Right lung (tissue), 5 donors: Measurements from ENCODE around the gene PHACTR1. TPM values are rescaled to one million over a fixed set of nuclear protein-coding genes. Genes with fewer than 3 reads are reported as not detected.

ENCODE experiments used
- DNase-seq, 2 donors: peaks; one replicate each; pipeline ENCODE4 v3.0.0-alpha.2; 2013
- polyA plus RNA-seq, 5 donors: library from polyadenylated mRNA; unstranded; fragments of 120-200 nt; gene quantifications; one replicate each; pipeline versions ENCODE4 v1.2.1 to v1.2.3, GENCODE V29; 2013; ENCODE audit warnings: inconsistent platforms in 1 of 5, low replicate concordance in 1 of 5; ENCODE audit not compliant: insufficient read length in 5 of 5, insufficient read depth in 1 of 5

Gene PHACTR1
- polyA plus RNA-seq, 5 donors: 11.1 to 16.5 (median 14.5) TPM

- no peak for DNase-seq
Measured at GRCh38 chr6:13066820-13067219, 350.3 kb downstream of the PHACTR1 start.

- no peak for DNase-seq
Measured at GRCh38 chr6:13068586-13069210, 352.1 kb downstream of the PHACTR1 start.

GRCh38 chr6:13071550-13072345 is 355.2 kb downstream of the PHACTR1 start:
- no peak for DNase-seq

- DNase-seq: peak; percentile 13 to 31
Measured at GRCh38 chr6:13072686-13073347, 356.2 kb downstream of the PHACTR1 start.

GRCh38 chr6:13074415-13075140 is 358.0 kb downstream of the PHACTR1 start:
- no peak for DNase-seq

GRCh38 chr6:13075141-13075845 is 358.7 kb downstream of the PHACTR1 start:
- no peak for DNase-seq

GRCh38 chr6:13076575-13076974 is 360.0 kb downstream of the PHACTR1 start:
- DNase-seq: no peak

GRCh38 chr6:13077117-13077516 is 360.6 kb downstream of the PHACTR1 start:
- no peak for DNase-seq

GRCh38 chr6:13079096-13079723 is 362.6 kb downstream of the PHACTR1 start:
- no peak for DNase-seq

GRCh38 chr6:13080462-13081188 is 364.1 kb downstream of the PHACTR1 start:
- DNase-seq: no peak

- DNase-seq: no peak
Measured at GRCh38 chr6:13081189-13081563, 364.6 kb downstream of the PHACTR1 start.

- DNase-seq: no peak
Measured at GRCh38 chr6:13089296-13089994, 372.9 kb downstream of the PHACTR1 start.

- DNase-seq: no peak
Measured at GRCh38 chr6:13091192-13091591, 374.6 kb downstream of the PHACTR1 start.

GRCh38 chr6:13094781-13095425 is 378.3 kb downstream of the PHACTR1 start:
- no peak for DNase-seq

GRCh38 chr6:13096084-13096483 is 379.5 kb downstream of the PHACTR1 start:
- DNase-seq: no peak

- no peak for DNase-seq
Measured at GRCh38 chr6:13097454-13097853, 380.9 kb downstream of the PHACTR1 start.

GRCh38 chr6:13098006-13098405 is 381.4 kb downstream of the PHACTR1 start:
- no peak for DNase-seq

GRCh38 chr6:13098793-13099570 is 382.4 kb downstream of the PHACTR1 start:
- DNase-seq: no peak
